GM18511 (cell line): ENCODE measurements around the gene FMN2.
"Not testable (repeated sequence)": the region's sequence is repeated elsewhere in the genome, so short reads cannot be mapped to it uniquely, and the experiment has no call there.

ENCODE experiments used
- ATAC-seq: cut with Tn5 transposase; IDR thresholded peaks from one replicate; pipeline ENCODE4 v1.9.1; 2021; ENCODE audit warnings: mild to moderate bottlenecking, moderate library complexity; ENCODE audit not compliant: unreplicated experiment

Gene FMN2

GRCh38 chr1:240134596-240134995, 42.9 kb downstream of the FMN2 start:
- ATAC-seq = no peak

GRCh38 chr1:240136402-240136801, 44.7 kb downstream of the FMN2 start:
- no peak for ATAC-seq

GRCh38 chr1:240138867-240139266, 47.2 kb downstream of the FMN2 start:
- no peak for ATAC-seq

- ATAC-seq = no peak
Measured at GRCh38 chr1:240139511-240139910, 47.8 kb downstream of the FMN2 start.

- no peak for ATAC-seq
Measured at GRCh38 chr1:240145120-240145519, 53.4 kb downstream of the FMN2 start.

GRCh38 chr1:240148333-240148732, 56.6 kb downstream of the FMN2 start:
- ATAC-seq = no peak

GRCh38 chr1:240149484-240150094, 57.9 kb downstream of the FMN2 start:
- ATAC-seq = peak; percentile 68

- no peak for ATAC-seq
Measured at GRCh38 chr1:240151136-240151735, 59.6 kb downstream of the FMN2 start.

GRCh38 chr1:240152611-240153297, 61.1 kb downstream of the FMN2 start:
- ATAC-seq = no peak

- ATAC-seq = no peak
Measured at GRCh38 chr1:240155605-240156004, 63.9 kb downstream of the FMN2 start.

GRCh38 chr1:240164742-240165141, 73.1 kb downstream of the FMN2 start:
- no peak for ATAC-seq

- ATAC-seq = no peak
Measured at GRCh38 chr1:240169188-240169587, 77.5 kb downstream of the FMN2 start.

GRCh38 chr1:240170266-240170665, 78.6 kb downstream of the FMN2 start:
- no peak for ATAC-seq

GRCh38 chr1:240170806-240171205, 79.1 kb downstream of the FMN2 start:
- no peak for ATAC-seq

- ATAC-seq = no peak
Measured at GRCh38 chr1:240171907-240172306, 80.2 kb downstream of the FMN2 start.

- ATAC-seq = no peak
Measured at GRCh38 chr1:240173836-240174235, 82.2 kb downstream of the FMN2 start.

GRCh38 chr1:240174734-240175133, 83.1 kb downstream of the FMN2 start:
- ATAC-seq = no peak

- ATAC-seq = no peak
Measured at GRCh38 chr1:240178366-240178765, 86.7 kb downstream of the FMN2 start.

- ATAC-seq = not testable (repeated sequence)
Measured at GRCh38 chr1:240184682-240185081, 93.0 kb downstream of the FMN2 start.

GRCh38 chr1:240188139-240188538, 96.5 kb downstream of the FMN2 start:
- no peak for ATAC-seq

- peak; percentile 86 for ATAC-seq
Measured at GRCh38 chr1:240189386-240189989, 97.8 kb downstream of the FMN2 start.

- no peak for ATAC-seq
Measured at GRCh38 chr1:240190881-240191401, 99.3 kb downstream of the FMN2 start.
